ENCODE data around the gene CDA.
A peak's percentile ranks its signal among the peaks of the same experiment; 100 is the strongest.

Gene CDA

GRCh38 chr1:20588634-20589225 is at the start of gene CDA:
Gene CDA (plus strand): TSS chr1:20589097. CDS start chr1:20589130, 33 bp downstream.
- FAIRE-seq (peak; percentile 26), DNase-seq (ENCODE audit: insufficient read length, low spot score) (no peak)

- no peak for FAIRE-seq
These were observed 48.6 kb upstream of the CDA start for GRCh38 chr1:20540281-20540680.

GRCh38 chr1:20546637-20547036 is 42.3 kb upstream of the CDA start:
- DNase-seq (ENCODE audit: insufficient read length, low spot score) (no peak), FAIRE-seq (no peak)

More at GRCh38 chr1:20540281-20540680, 48.6 kb upstream of the CDA start:
- no peak for DNase-seq (ENCODE audit: insufficient read length, low spot score)

- no peak for DNase-seq (ENCODE audit: insufficient read length, low spot score)
- FAIRE-seq, result no peak
These were observed 37.7 kb upstream of the CDA start for GRCh38 chr1:20551161-20551560.

GRCh38 chr1:20551945-20552727 is 36.8 kb upstream of the CDA start, which contains the start of gene FAM43B:
Gene FAM43B (plus strand): TSS chr1:20552573. CDS start chr1:20552974, 401 bp downstream.
- DNase-seq (ENCODE audit: insufficient read length, low spot score) (peak; percentile 81), FAIRE-seq (peak; percentile 28)

GRCh38 chr1:20552728-20553445 is 36.0 kb upstream of the CDA start:
- DNase-seq (ENCODE audit: insufficient read length, low spot score) (peak; percentile 35), FAIRE-seq (peak; percentile 9)

GRCh38 chr1:20555025-20555757 is 33.7 kb upstream of the CDA start:
- DNase-seq (ENCODE audit: insufficient read length, low spot score) (no peak), FAIRE-seq (no peak)

- no peak for FAIRE-seq
- DNase-seq (ENCODE audit: insufficient read length, low spot score), result no peak
These were observed 33.2 kb upstream of the CDA start for GRCh38 chr1:20555758-20556120.

GRCh38 chr1:20558191-20558590 is 30.7 kb upstream of the CDA start:
- FAIRE-seq, result no peak

GRCh38 chr1:20560966-20561365 is 27.9 kb upstream of the CDA start:
- DNase-seq (ENCODE audit: insufficient read length, low spot score), result no peak
- FAIRE-seq, result no peak

More at GRCh38 chr1:20558191-20558590, 30.7 kb upstream of the CDA start:
- no peak for DNase-seq (ENCODE audit: insufficient read length, low spot score)

- DNase-seq (ENCODE audit: insufficient read length, low spot score) (no peak), FAIRE-seq (no peak)
These were observed 23.7 kb upstream of the CDA start for GRCh38 chr1:20565234-20565633.

- FAIRE-seq (no peak), DNase-seq (ENCODE audit: insufficient read length, low spot score) (no peak)
These were observed 19.3 kb upstream of the CDA start for GRCh38 chr1:20569523-20570098.

- no peak for FAIRE-seq
These were observed 17.5 kb upstream of the CDA start for GRCh38 chr1:20571427-20571826.

GRCh38 chr1:20573987-20574386 is 14.9 kb upstream of the CDA start:
- DNase-seq (ENCODE audit: insufficient read length, low spot score), result no peak
- no peak for FAIRE-seq

More at GRCh38 chr1:20571427-20571826, 17.5 kb upstream of the CDA start:
- DNase-seq (ENCODE audit: insufficient read length, low spot score), result no peak

GRCh38 chr1:20574686-20575540 is 14.0 kb upstream of the CDA start:
- FAIRE-seq, result peak; percentile 28
- peak; percentile 81 for DNase-seq (ENCODE audit: insufficient read length, low spot score)

GRCh38 chr1:20575541-20576336 is 13.2 kb upstream of the CDA start:
- FAIRE-seq, result no peak

GRCh38 chr1:20578062-20578461 is 10.8 kb upstream of the CDA start:
- FAIRE-seq, result no peak
- no peak for DNase-seq (ENCODE audit: insufficient read length, low spot score)

More at GRCh38 chr1:20575541-20576336, 13.2 kb upstream of the CDA start:
- no peak for DNase-seq (ENCODE audit: insufficient read length, low spot score)

- FAIRE-seq, result no peak
- DNase-seq (ENCODE audit: insufficient read length, low spot score), result no peak
These were observed 10.0 kb upstream of the CDA start for GRCh38 chr1:20578721-20579395.
